Stimulated activated CD4-positive, alpha-beta T cell treated with anti-CD3 and anti-CD28 coated beads, Interleukin-1b, Interleukin-23, amount 100 ng/mL, for 1 hour (primary cell): ENCODE measurements around the gene FBXL16.
A peak's percentile ranks its signal among the peaks of the same experiment; 100 is the strongest.
"Not testable (repeated sequence)": the region's sequence is repeated elsewhere in the genome, so short reads cannot be mapped to it uniquely, and the experiment has no call there.

Experiments used
- DNase-seq, 2 donors: peaks; one replicate each; pipeline ENCODE4 v3.0.0-alpha.2; 2020; ENCODE audit warnings: low read depth in 2 of 2

Gene FBXL16

GRCh38 chr16:723695-724094 is 18.1 kb upstream of the FBXL16 start:
- no peak for DNase-seq

- DNase-seq: no peak
These were observed 17.4 kb upstream of the FBXL16 start for GRCh38 chr16:722835-723633.

GRCh38 chr16:721765-722540 is 16.4 kb upstream of the FBXL16 start:
- no peak for DNase-seq

GRCh38 chr16:720990-721764 is 15.6 kb upstream of the FBXL16 start, which contains the start of gene ANTKMT:
Gene ANTKMT (plus strand): TSS chr16:721146. CDS start chr16:721275, 129 bp downstream.
- peak in 1 of 2 donors; percentile 32 for DNase-seq

- DNase-seq: no peak
These were observed 14.9 kb upstream of the FBXL16 start for GRCh38 chr16:720447-720989.

- DNase-seq: no peak
These were observed 14.3 kb upstream of the FBXL16 start for GRCh38 chr16:719815-720446.

GRCh38 chr16:718922-719321 is 13.3 kb upstream of the FBXL16 start:
- no peak for DNase-seq

GRCh38 chr16:718389-718788 is 12.8 kb upstream of the FBXL16 start:
- no peak for DNase-seq

- DNase-seq: no peak
These were observed 12.0 kb upstream of the FBXL16 start for GRCh38 chr16:717450-718245.

- no peak for DNase-seq
These were observed 11.2 kb upstream of the FBXL16 start for GRCh38 chr16:716768-717325.

GRCh38 chr16:716200-716568 is 10.6 kb upstream of the FBXL16 start:
- DNase-seq: no peak

GRCh38 chr16:715477-716199 is 10.0 kb upstream of the FBXL16 start:
- DNase-seq: no peak

GRCh38 chr16:714558-715476 is 9.2 kb upstream of the FBXL16 start, which contains the start of gene METRN:
Gene METRN (plus strand): TSS chr16:715118. CDS start chr16:715290, 172 bp downstream.
- peak; percentile 75 to 90 for DNase-seq

GRCh38 chr16:714079-714478 is 8.5 kb upstream of the FBXL16 start:
- no peak for DNase-seq

GRCh38 chr16:712740-713250 is 7.2 kb upstream of the FBXL16 start:
- not testable (repeated sequence) for DNase-seq

GRCh38 chr16:711548-712320 is 6.1 kb upstream of the FBXL16 start:
- DNase-seq: peak in 1 of 2 donors; percentile 74

GRCh38 chr16:711084-711483 is 5.5 kb upstream of the FBXL16 start:
- DNase-seq: no peak
